IPS DF 6.9 (cell line): ENCODE results near the gene COP1.
"Not testable (repeated sequence)": the region's sequence is repeated elsewhere in the genome, so short reads cannot be mapped to it uniquely, and the experiment has no call there.

Source experiments
- DNase-seq: peaks from one replicate; pipeline ENCODE4 v3.0.0-alpha.2; 2013; ENCODE audit warnings: low read depth, low spot score
- H3K27ac ChIP-seq: one replicate; pipeline ENCODE4 v1.5.1; 2013; ENCODE audit warnings: low read length, control low read depth
- H3K27me3 ChIP-seq: 2 replicates; pipeline ENCODE4 v1.6.1; 2013; ENCODE audit warnings: mild to moderate bottlenecking, low read length; ENCODE audit not compliant: control insufficient read depth, insufficient read depth
- H3K36me3 ChIP-seq: 2 replicates; pipeline ENCODE4 v1.6.1; 2013; ENCODE audit warnings: low read length; ENCODE audit not compliant: control insufficient read depth, insufficient read depth
- H3K4me1 ChIP-seq: 2 replicates; pipeline ENCODE4 v1.6.1; 2013; ENCODE audit warnings: low read length; ENCODE audit not compliant: control insufficient read depth, insufficient read depth
- H3K4me3 ChIP-seq: 2 replicates; pipeline ENCODE4 v1.5.1; 2013; ENCODE audit warnings: mild to moderate bottlenecking, low read length
- H3K9me3 ChIP-seq: 2 replicates; pipeline ENCODE4 v1.6.1; 2013; ENCODE audit warnings: low read length, inconsistent platforms; ENCODE audit not compliant: control insufficient read depth, insufficient read depth
- WGBS: extraction: QIAGEN DNeasy Blood & Tissue Kit; methylation state at CpG from one replicate; pipeline ENCODE4 v1.1.7; 2013; ENCODE audit warnings: mixed read lengths, missing lambda C conversion rate; ENCODE audit not compliant: insufficient read length, insufficient coverage; 5-methylcytosine and 5-hydroxymethylcytosine counted together

COP1 gene

DNA sequence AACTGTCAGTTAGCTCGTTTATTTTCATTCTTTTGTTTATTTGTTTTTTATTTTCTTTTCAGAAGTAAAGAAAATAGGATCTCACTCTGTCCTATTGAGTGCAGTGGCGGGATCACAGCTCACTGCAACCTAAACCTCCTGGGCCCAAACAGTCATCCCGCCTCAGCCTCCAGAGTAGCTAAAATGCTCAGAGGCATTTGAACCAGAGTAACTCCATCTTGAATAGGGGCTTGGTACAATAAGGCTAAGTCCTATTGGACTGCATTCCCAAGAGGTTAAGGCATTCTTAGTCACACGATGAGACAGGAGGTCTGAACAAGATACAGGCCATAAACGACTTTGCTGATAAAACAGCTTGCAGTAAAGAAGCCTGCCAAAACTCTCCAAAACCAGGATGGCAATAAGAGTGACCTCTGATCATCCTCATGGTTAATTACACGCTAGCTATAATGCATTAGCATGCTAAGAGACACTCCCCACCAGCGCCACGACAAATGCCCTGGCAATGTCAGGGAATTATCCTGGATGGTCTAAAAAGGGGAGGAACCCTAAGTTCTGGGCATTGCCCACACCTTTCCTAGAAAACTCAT, 13.1 kb upstream of the COP1 start:
- Histone ChIP-seq H3K36me3 (no peaks in the 10 kb centered on the region), H3K4me1 (0 out of 2 replicates have a peak, but pooled peaks cover 1% of the 10 kb centered on the region), H3K4me3 (no peak overlapping the region), H3K9me3 (no peaks in the 10 kb centered on the region), H3K27me3 (no peaks in the 10 kb centered on the region), H3K27ac (no peak overlapping the region)
- no peak for DNase-seq
- no CpG with 5 or more reads among the region's 8 CpGs for WGBS

DNA sequence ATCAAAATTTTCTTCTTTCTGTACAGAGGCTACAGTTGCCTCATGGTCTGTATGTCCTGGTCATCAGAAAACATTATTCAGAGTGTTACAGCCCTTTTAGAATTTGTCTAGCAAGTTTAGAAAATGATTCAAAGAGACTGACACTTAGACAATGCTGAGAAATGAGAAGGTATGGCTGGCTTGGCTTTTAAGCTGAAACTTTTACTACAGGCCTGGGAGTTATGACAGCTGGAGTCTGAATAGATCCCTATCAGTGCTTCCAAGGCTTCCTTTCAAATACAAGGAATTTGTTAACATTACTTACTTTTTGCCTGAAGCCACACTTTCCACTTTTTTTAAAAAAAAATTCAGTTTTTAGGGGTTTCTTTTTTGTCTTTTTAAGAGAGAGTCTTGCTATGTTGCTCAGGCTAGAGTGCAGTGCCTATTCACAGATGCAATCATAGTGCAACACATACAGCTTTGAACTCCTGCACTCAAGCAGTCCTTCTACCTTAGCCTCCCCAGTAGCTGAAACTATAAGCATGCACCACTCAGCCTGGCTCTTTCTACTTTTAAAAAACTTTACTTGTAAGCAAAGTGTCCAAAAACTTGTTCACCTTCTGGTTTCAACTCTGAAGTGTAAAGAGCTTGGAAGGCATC, 10.5 kb upstream of the COP1 start:
- no peaks in the 10 kb centered on the region for H3K36me3 ChIP-seq
- no peak overlapping the region for H3K4me3 ChIP-seq
- DNase-seq: no peak
- H3K27me3 ChIP-seq: no peaks in the 10 kb centered on the region
- no peaks in the 10 kb centered on the region for H3K4me1 ChIP-seq
- no peak overlapping the region for H3K27ac ChIP-seq
- H3K9me3 ChIP-seq: no peaks in the 10 kb centered on the region

GRCh38 chr1:176216031-176216430, 8.9 kb upstream of the COP1 start:
- WGBS: no CpG with 5 or more reads among the region's 1 CpG
- Histone ChIP-seq H3K4me1 (no peaks in the 10 kb centered on the region), H3K36me3 (no peaks in the 10 kb centered on the region), H3K9me3 (no peaks in the 10 kb centered on the region), H3K27ac (no peak overlapping the region), H3K4me3 (no peak overlapping the region), H3K27me3 (no peaks in the 10 kb centered on the region)
- DNase-seq: no peak

DNA sequence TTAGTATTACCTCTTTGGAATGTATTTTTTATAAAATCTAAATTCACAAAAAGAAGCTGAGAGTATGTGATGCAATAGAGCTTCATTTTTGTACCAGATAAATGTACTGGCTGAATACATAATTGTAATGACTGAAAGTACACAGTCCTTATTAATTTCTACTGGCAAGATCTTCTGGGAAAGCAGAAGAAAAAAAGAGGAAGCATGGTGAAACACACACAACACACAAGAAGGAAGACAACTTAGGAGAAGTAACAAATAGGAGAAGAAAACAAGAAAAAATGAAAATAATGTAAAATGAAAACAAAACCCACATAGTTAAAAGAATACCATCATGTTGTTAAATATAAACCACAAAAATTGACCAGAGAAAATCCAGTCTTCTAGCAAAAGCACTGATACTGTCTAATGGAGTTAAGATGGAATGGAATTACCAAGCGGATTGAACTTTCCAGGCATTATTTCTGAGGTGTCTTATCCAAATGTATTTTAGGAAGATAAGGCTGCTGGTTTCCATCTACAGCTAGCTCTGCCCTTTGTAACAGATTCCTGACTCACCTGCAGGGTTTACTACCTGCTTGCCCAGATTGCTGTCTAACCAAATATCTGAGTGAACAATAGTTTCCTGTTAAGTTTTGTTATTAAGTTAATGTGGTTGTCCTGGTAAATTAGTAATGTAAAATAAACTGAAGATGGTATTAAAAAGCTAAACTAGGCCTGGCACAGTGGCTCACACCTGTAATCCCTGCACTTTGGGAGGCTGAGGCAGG, 4.5 kb upstream of the COP1 start:
- no peaks in the 10 kb centered on the region for H3K36me3 ChIP-seq
- WGBS: no CpG with 5 or more reads among the region's 1 CpG
- H3K4me1 ChIP-seq: no peaks in the 10 kb centered on the region
- DNase-seq: no peak
- H3K27ac ChIP-seq: no peak overlapping the region
- no peaks in the 10 kb centered on the region for H3K27me3 ChIP-seq
- no peak overlapping the region for H3K4me3 ChIP-seq
- no peaks in the 10 kb centered on the region for H3K9me3 ChIP-seq

GRCh38 chr1:176208034-176208433, 948 bp upstream of the COP1 start:
- Histone ChIP-seq H3K27me3 (no peaks in the 10 kb centered on the region), H3K9me3 (no peaks in the 10 kb centered on the region), H3K27ac (no peak overlapping the region), H3K4me3 (peak overlapping the region; percentile 78; the same call in 1 of the 2 replicates), H3K36me3 (no peaks in the 10 kb centered on the region), H3K4me1 (no peaks in the 10 kb centered on the region)
- DNase-seq: no peak
- WGBS: no CpG with 5 or more reads among the region's 9 CpGs

- Histone ChIP-seq H3K27me3 (no peaks in the 10 kb centered on the region), H3K4me1 (no peaks in the 10 kb centered on the region), H3K9me3 (no peaks in the 10 kb centered on the region), H3K27ac (no peak overlapping the region), H3K36me3 (no peaks in the 10 kb centered on the region), H3K4me3 (peak overlapping the region; percentile 78)
- no CpG with 5 or more reads among the region's 58 CpGs for WGBS
- no peak for DNase-seq
Measured at GRCh38 chr1:176206006-176206960, 803 bp downstream of the COP1 start.

GRCh38 chr1:176205332-176205914, 1.7 kb downstream of the COP1 start:
- Histone ChIP-seq H3K27ac (no peak overlapping the region), H3K4me3 (peak overlapping the region; percentile 78; the same call in 1 of the 2 replicates), H3K4me1 (no peaks in the 10 kb centered on the region), H3K9me3 (no peaks in the 10 kb centered on the region), H3K36me3 (no peaks in the 10 kb centered on the region), H3K27me3 (no peaks in the 10 kb centered on the region)
- WGBS: no CpG with 5 or more reads among the region's 5 CpGs
- no peak for DNase-seq

GRCh38 chr1:176204655-176205054, 2.4 kb downstream of the COP1 start:
- not testable (repeated sequence) for H3K4me3 ChIP-seq, H3K27me3 ChIP-seq, H3K9me3 ChIP-seq, H3K4me1 ChIP-seq, DNase-seq, H3K27ac ChIP-seq, H3K36me3 ChIP-seq
- no CpG with 5 or more reads among the region's 9 CpGs for WGBS

DNA sequence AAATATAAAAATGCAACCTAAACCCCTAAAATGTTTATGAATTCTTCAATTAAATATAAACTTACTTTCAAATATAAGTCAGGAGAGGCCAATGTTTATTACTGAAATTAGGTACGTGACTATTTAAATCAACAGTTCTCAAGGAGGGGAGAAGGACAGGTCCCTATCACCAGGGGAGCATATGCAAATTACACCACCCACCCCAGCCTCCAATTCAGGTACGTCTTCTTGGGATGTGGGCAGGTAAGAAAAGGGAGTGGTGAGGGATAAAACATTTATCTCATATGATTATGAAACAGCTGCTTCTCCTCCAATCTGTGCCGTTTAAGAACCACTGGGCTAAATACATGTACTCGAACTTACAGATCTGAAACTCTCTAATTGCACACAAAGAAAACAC, 3.4 kb downstream of the COP1 start:
- Histone ChIP-seq H3K4me1 (no peaks in the 10 kb centered on the region), H3K27ac (no peak overlapping the region), H3K9me3 (no peaks in the 10 kb centered on the region), H3K36me3 (no peaks in the 10 kb centered on the region), H3K27me3 (no peaks in the 10 kb centered on the region), H3K4me3 (no peak overlapping the region)
- no CpG with 5 or more reads among the region's 4 CpGs for WGBS
- no peak for DNase-seq

DNA sequence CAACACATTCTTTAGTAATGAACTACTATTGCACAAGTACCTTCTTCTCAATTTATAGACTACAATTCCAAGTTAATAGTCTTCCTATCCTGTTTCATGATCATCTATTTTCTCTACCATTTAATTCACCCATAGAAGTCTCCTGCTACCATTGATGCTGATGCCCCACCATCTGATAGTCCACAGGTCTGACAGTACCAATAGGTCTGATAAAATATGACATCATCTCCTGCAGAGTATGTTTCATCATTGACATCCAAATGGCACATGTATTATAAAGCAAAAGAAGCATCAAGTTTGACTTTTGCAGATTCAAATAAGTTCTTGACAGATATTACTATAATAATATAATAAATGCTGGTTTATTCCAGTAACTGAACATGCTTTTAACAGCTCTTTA, 5.5 kb downstream of the COP1 start:
- no peak for DNase-seq
- H3K9me3 ChIP-seq: no peaks in the 10 kb centered on the region
- H3K27ac ChIP-seq: no peak overlapping the region
- H3K27me3 ChIP-seq: no peaks in the 10 kb centered on the region
- H3K4me1 ChIP-seq: no peaks in the 10 kb centered on the region
- H3K4me3 ChIP-seq: no peak overlapping the region
- H3K36me3 ChIP-seq: no peaks in the 10 kb centered on the region
